Bone marrow (tissue), 2 donors: ENCODE measurements around the gene EIF2D.

Experiments used
- DNase-seq, 2 donors: peaks; one replicate each; lab custom pipeline; 2025; lab: John Stamatoyannopoulos, UW

Gene EIF2D

DNA sequence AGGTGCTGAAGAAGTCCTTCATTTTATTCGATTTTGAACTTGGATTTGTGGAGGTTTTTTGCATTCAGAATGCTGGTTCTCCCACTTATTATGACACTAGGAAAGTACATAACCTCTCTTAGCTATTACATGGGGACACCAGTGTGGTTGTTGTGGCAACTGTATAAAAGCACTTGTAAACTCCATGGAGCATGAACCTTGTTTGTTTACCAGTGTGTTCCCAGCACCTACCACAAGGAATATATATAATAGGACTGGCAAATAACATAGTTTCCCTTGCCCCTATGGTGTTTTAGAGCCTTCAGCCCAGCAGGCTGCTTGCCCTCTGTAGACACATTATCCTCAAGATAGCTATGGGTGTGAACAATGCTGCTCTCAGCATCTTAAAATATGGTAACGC, 61.8 kb downstream of the EIF2D start:
- DNase-seq, result no peak

DNA sequence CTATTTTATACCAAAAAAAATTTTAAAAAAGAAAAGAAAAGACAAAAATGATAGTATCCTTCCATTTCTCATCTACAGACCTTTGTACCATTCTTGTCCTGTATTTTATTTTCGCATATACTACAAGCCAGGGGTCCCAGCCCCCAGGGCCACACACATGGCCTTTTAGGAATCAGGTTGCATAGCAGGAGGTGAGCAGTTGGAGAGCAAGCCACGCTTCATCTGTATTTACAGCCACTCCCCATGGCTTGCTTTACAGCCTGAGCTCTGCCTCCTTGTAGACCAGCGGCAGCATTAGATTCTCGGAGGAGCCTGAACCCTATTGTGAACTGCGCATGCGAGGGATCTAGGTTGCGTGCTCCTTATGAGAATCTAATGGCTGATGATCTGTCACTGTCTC, 65.2 kb downstream of the EIF2D start:
- no peak for DNase-seq

DNA sequence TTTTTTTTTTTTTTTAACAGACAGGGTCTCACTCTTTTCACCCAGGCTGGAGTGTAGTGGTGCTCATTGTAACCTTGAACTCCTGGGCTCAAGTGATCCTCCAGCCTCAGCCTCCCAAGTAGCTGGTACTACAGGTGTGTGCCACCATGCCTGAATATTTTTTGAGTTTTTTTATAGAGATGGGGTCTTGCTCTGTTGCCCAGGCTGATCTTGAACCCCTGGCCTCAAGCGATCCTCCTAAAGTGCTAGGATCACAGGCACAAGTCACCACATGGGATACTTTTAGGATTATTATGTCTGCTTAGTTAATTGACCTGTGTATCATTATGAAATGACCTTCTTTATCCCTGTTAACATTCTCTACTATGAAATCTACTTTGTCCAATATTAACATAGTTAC, 66.9 kb downstream of the EIF2D start:
- no peak for DNase-seq

DNA sequence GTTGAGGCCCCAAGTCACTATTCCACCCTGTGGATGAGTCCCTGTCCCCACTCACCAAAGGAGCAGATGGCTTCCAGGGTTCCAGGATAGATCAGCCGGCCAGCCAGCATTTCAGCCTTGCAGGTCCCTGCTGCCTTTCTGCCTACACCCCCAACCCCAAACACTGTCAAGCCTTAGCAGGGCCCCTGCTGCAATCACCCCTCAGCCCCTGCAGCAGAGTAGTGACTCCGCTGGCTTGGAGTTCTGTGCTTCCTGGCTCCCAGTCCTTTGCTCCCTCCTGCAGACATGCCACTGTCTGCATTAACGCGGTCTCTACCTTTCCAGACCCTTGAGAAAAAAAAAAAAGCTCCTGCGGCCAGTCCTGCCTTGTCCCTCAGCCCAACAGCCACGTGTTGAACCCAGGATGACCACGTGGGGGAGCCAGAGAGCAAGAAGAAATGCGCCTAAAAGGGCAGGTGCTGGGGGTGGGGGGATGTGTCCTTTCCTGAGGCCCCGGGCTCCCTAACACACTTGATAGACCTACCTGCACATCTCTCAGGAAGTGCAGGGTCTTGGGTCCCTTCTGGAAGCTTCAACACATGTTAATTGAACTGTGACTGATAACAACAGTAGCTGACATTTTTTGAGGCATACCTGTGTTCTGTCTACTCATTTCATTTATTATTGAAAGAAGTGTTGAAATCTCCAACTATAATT, 67.6 kb downstream of the EIF2D start:
- peak; percentile 54 to 63 for DNase-seq
